ENCODE measurements around the gene INCA1.
A peak's percentile ranks its signal among the peaks of the same experiment; 100 is the strongest.

INCA1 gene, protein sequence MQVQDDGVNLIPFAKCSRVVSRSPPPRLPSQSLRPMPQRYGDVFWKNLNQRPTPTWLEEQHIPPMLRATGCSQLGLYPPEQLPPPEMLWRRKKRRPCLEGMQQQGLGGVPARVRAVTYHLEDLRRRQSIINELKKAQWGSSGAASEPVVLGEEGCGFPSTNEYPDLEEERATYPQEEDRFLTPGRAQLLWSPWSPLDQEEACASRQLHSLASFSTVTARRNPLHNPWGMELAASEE

DNA sequence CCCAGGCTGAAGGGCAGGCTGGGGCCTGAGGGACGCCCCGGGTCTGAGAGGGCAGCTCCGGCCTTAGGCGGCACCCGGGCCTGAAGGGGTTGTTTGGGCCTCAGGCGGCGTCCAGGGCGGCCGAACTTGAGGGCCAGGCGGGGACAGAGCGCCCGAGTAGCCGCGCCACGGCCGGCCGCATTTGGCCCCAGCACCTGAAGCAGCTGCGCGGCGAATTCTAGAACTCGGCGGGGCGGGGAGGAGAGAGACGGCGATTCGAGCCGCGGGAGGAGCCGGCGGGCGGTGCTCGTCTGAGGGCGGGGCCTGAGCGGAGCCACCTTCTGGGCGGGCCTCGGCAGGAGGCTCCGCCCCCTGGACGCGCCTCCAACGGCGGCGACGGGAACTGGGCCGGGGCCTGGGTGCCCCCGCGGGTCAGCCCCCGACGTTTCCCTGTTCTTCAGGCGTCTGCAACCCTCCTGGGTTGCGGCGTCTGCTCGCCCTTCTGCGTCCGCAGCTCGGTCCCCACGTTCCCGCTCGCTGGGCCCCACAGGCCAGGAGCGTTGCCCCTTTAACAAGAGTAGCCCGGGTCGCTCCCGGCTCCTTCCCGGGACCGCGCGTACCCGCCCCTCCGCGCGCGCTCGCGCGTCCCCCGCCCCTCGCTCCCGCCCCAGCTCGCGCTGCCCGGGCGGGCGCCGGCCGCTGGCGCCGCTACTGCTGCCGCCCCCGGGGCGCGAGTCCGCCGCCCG, at the start of gene INCA1, which contains the start of gene KIF1C:
Gene INCA1, minus strand, starts transcription at position 221 of the 725 bp plus-strand sequence. CDS start 3,085 bp downstream, outside the sequence.
Gene KIF1C, plus strand, starts transcription at position 649 of the 725 bp plus-strand sequence. CDS start 2,297 bp downstream, outside the sequence.
- ATAC-seq (ENCODE audit: insufficient read depth, low read depth) (peak; percentile 94), DNase-seq (peak; percentile 90)
- peaks cover 9% of the 10 kb centered on the region; the same call in 1 of the 2 replicates for H3K79me2 ChIP-seq (ENCODE audit: insufficient read depth, low read length)
- no peaks in the 10 kb centered on the region for H3K9me3 ChIP-seq (ENCODE audit: insufficient read depth, low read length, severe bottlenecking)
- H3K4me1 ChIP-seq (ENCODE audit: insufficient read depth, low read length) = peaks cover 29% of the 10 kb centered on the region
- peak within 1 kb of the TSS; percentile 86 for H3K27ac ChIP-seq (ENCODE audit: low read length)
- TF ChIP-seq, protein P1, sequence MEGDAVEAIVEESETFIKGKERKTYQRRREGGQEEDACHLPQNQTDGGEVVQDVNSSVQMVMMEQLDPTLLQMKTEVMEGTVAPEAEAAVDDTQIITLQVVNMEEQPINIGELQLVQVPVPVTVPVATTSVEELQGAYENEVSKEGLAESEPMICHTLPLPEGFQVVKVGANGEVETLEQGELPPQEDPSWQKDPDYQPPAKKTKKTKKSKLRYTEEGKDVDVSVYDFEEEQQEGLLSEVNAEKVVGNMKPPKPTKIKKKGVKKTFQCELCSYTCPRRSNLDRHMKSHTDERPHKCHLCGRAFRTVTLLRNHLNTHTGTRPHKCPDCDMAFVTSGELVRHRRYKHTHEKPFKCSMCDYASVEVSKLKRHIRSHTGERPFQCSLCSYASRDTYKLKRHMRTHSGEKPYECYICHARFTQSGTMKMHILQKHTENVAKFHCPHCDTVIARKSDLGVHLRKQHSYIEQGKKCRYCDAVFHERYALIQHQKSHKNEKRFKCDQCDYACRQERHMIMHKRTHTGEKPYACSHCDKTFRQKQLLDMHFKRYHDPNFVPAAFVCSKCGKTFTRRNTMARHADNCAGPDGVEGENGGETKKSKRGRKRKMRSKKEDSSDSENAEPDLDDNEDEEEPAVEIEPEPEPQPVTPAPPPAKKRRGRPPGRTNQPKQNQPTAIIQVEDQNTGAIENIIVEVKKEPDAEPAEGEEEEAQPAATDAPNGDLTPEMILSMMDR (IDR thresholded peaks at IDR 0.05; ENCODE audit: borderline replicate concordance, extremely low read depth, low read length, poor library complexity, severe bottlenecking) = no peak
- TF ChIP-seq EZH2 (IDR thresholded peaks at IDR 0.05; ENCODE audit: borderline replicate concordance, low read depth, low read length, severe bottlenecking) = no peak
- no peaks in the 10 kb centered on the region for H3K27me3 ChIP-seq (ENCODE audit: insufficient read depth, low read length, poor library complexity)
- H2AFZ ChIP-seq (ENCODE audit: low read depth, low read length) = peak within 1 kb of the TSS; percentile 88
- peak within 1 kb of the TSS; percentile 84 for H3K9ac ChIP-seq (ENCODE audit: low read depth, low read length)
- H4K20me1 ChIP-seq (ENCODE audit: insufficient read depth, low read length) = no peaks in the 10 kb centered on the region
- peaks cover 20% of the 10 kb centered on the region for H3K36me3 ChIP-seq (ENCODE audit: insufficient read depth, low read length)
- H3K4me2 ChIP-seq (ENCODE audit: insufficient read depth, low read length) = peak within 1 kb of the TSS; percentile 93
- H3K4me3 ChIP-seq (ENCODE audit: low read depth in 1 of 2, low read length in 2 of 2) = peak within 1 kb of the TSS; percentile 78 to 86

DNA sequence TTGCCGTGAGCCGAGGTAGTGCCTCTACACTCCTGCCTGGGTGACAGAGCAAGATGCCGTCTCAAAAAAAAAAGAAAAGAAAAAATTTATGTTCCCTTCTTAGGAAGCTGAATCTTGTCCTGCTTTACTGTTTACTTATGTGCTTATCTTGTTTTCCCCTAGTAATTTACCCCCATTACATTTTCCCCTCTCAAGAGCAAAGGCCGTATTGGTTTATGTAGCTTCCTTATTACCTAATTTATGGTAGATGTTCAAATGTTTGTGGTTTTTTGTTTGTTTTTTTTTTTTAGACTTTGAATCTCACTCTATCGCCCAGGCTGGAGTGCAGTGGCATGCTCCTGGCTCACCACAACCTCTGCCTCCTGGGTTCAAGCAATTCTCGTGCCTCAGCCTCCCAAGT, 48.2 kb upstream of the INCA1 start:
- H3K36me3 ChIP-seq (ENCODE audit: insufficient read depth, low read length) = no peaks in the 10 kb centered on the region
- no peak overlapping the region for H2AFZ ChIP-seq (ENCODE audit: low read depth, low read length)
- no peaks in the 10 kb centered on the region for H3K79me2 ChIP-seq (ENCODE audit: insufficient read depth, low read length)
- H3K4me3 ChIP-seq (ENCODE audit: low read depth in 1 of 2, low read length in 2 of 2) = no peak overlapping the region
- peaks cover 26% of the 10 kb centered on the region for H3K4me1 ChIP-seq (ENCODE audit: insufficient read depth, low read length)
- H4K20me1 ChIP-seq (ENCODE audit: insufficient read depth, low read length) = no peaks in the 10 kb centered on the region
- no peaks in the 10 kb centered on the region for H3K9me3 ChIP-seq (ENCODE audit: insufficient read depth, low read length, severe bottlenecking)
- TF ChIP-seq EZH2 (IDR thresholded peaks at IDR 0.05; ENCODE audit: borderline replicate concordance, low read depth, low read length, severe bottlenecking) = no peak
- TF ChIP-seq, protein P1 (IDR thresholded peaks at IDR 0.05; ENCODE audit: borderline replicate concordance, extremely low read depth, low read length, poor library complexity, severe bottlenecking) = no peak
- no peak for DNase-seq
- H3K9ac ChIP-seq (ENCODE audit: low read depth, low read length) = no peak overlapping the region
- H3K27me3 ChIP-seq (ENCODE audit: insufficient read depth, low read length, poor library complexity) = no peaks in the 10 kb centered on the region
- no peak overlapping the region for H3K27ac ChIP-seq (ENCODE audit: low read length)
- ATAC-seq (ENCODE audit: insufficient read depth, low read depth) = no peak
- no peak overlapping the region for H3K4me2 ChIP-seq (ENCODE audit: insufficient read depth, low read length)

DNA sequence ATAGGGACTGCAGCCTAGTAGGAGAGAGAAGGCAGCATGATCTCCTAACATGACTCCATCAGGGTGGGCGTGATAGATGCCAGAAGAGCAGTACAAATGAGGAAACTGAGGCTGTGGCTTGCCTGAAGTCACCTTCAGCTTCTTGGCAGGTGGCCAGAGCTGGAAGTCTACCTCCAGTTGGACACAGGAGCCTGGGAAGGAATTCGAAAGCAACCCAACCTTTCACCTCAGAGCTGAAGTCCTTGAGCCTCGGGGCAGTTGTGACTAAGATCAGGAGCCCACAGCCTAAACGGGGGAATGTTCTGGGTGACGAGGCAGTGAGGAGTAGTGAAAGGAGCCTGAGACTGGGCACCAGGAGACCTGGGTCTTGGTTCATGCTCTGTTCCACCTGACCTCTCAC, 47.3 kb upstream of the INCA1 start:
- DNase-seq (no peak), ATAC-seq (ENCODE audit: insufficient read depth, low read depth) (no peak)
- Histone ChIP-seq H3K4me3 (ENCODE audit: low read depth in 1 of 2, low read length in 2 of 2) (no peak overlapping the region), H3K27me3 (ENCODE audit: insufficient read depth, low read length, poor library complexity) (no peaks in the 10 kb centered on the region), H2AFZ (ENCODE audit: low read depth, low read length) (no peak overlapping the region), H4K20me1 (ENCODE audit: insufficient read depth, low read length) (no peaks in the 10 kb centered on the region), H3K27ac (ENCODE audit: low read length) (no peak overlapping the region), H3K9me3 (ENCODE audit: insufficient read depth, low read length, severe bottlenecking) (no peaks in the 10 kb centered on the region), H3K4me1 (ENCODE audit: insufficient read depth, low read length) (peaks cover 26% of the 10 kb centered on the region), H3K4me2 (ENCODE audit: insufficient read depth, low read length) (no peak overlapping the region), H3K36me3 (ENCODE audit: insufficient read depth, low read length) (no peaks in the 10 kb centered on the region), H3K79me2 (ENCODE audit: insufficient read depth, low read length) (no peaks in the 10 kb centered on the region), H3K9ac (ENCODE audit: low read depth, low read length) (no peak overlapping the region)
- no peak for TF ChIP-seq EZH2 (IDR thresholded peaks at IDR 0.05; ENCODE audit: borderline replicate concordance, low read depth, low read length, severe bottlenecking)
- TF ChIP-seq, protein P1 (IDR thresholded peaks at IDR 0.05; ENCODE audit: borderline replicate concordance, extremely low read depth, low read length, poor library complexity, severe bottlenecking) = no peak

All from DND-41 (cell line).